Measurements from ENCODE around the gene EXOSC7.

EXOSC7 gene

DNA sequence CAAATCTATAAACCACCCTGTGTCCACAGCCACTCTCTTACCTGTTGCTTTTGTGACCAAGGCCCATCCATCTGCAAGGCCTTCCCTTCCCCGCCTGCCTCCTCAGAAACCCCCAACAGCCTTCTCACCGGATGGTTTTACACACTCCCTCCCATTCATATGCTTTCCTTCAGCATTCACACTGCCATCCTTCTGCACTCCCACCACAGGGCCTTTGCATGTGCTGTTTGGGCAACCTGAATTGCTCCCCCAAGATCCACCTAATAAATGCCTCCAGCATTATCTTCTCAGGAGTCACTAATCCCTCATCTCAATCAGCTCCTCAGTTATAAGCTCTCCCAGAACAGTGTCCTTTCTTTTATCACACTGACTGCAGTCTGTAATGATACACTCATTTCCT lies 56.1 kb downstream of the EXOSC7 start:
- no peaks in the 10 kb centered on the region for H3K36me3 ChIP-seq (ENCODE audit: control insufficient read depth in 4 of 4, insufficient read depth in 4 of 4, low read length in 3 of 4)
- no peak overlapping the region for H3K4me3 ChIP-seq (ENCODE audit: control insufficient read depth in 1 of 7, extremely low read depth in 1 of 7, insufficient read depth in 4 of 7, low read depth in 2 of 7, low read length in 6 of 7)
- WGBS (ENCODE audit: insufficient coverage): 100% methylated on average over 2 of the region's 2 CpGs
- H3K9me3 ChIP-seq (ENCODE audit: control extremely low read depth in 1 of 5, control insufficient read depth in 4 of 5, insufficient read depth in 2 of 5, low read depth in 1 of 5, low read length in 4 of 5): no peaks in the 10 kb centered on the region
- ChIA-PET CTCF (interaction anchor here (0.9 to 1.7 kb wide), 2 partner anchors 14 to 179 kb away, joined by 4 read pairs; no protein-coding TSS in a partner anchor), POLR2A (no interaction called here)
- H3K27ac ChIP-seq (ENCODE audit: insufficient read depth in 1 of 2, low read depth in 1 of 2, low read length in 2 of 2, poor library complexity in 1 of 2, severe bottlenecking in 2 of 2): no peak overlapping the region
- no peak for DNase-seq
- no peaks in the 10 kb centered on the region for H3K27me3 ChIP-seq (replicated peaks in 2 of 5; ENCODE audit: control insufficient read depth in 4 of 5, insufficient read depth in 5 of 5, low read length in 4 of 5)
- H3K4me1 ChIP-seq (ENCODE audit: control extremely low read depth in 1 of 4, control insufficient read depth in 4 of 4, insufficient read depth in 4 of 4, low read length in 3 of 4): peaks cover 0 to 41% (median 34%) of the 10 kb centered on the region in 4 experiments

DNA sequence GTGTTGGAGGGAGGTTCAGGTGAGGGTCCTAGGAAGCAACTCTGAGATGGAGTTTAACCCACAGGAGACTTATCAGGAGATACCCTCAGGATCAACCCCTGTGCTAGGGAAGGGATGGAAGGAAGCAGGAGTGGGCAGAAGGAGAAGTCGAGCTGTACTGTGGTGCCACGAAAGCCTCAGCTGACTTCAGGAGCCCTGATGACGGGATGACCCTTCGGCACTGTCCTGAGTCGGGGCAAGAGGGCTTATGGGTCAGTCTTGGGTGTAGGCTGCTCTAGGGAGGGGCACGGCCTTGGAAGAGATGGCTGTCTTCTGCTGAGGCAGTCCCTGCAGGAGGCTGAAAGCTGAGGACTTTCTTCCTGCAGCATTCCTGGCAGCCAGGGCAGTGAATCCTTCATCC lies 57.7 kb downstream of the EXOSC7 start:
- ChIA-PET POLR2A (no interaction called here), CTCF (interaction anchor here (0.7 to 4.7 kb wide), 6 partner anchors 13 to 622 kb away, joined by 3 to 22 read pairs (median 6); no protein-coding TSS in a partner anchor)
- H3K27me3 ChIP-seq (replicated peaks in 2 of 5; ENCODE audit: control insufficient read depth in 4 of 5, insufficient read depth in 5 of 5, low read length in 4 of 5): no peaks in the 10 kb centered on the region
- DNase-seq: no peak
- no peaks in the 10 kb centered on the region for H3K36me3 ChIP-seq (ENCODE audit: control insufficient read depth in 4 of 4, insufficient read depth in 4 of 4, low read length in 3 of 4)
- 76% methylated on average over 6 of the region's 6 CpGs for WGBS (ENCODE audit: insufficient coverage)
- H3K4me3 ChIP-seq (ENCODE audit: control insufficient read depth in 1 of 7, extremely low read depth in 1 of 7, insufficient read depth in 4 of 7, low read depth in 2 of 7, low read length in 6 of 7): no peak overlapping the region
- peaks cover 0 to 40% (median 37%) of the 10 kb centered on the region in 4 experiments for H3K4me1 ChIP-seq (ENCODE audit: control extremely low read depth in 1 of 4, control insufficient read depth in 4 of 4, insufficient read depth in 4 of 4, low read length in 3 of 4)
- H3K27ac ChIP-seq (ENCODE audit: insufficient read depth in 1 of 2, low read depth in 1 of 2, low read length in 2 of 2, poor library complexity in 1 of 2, severe bottlenecking in 2 of 2): no peak overlapping the region
- no peaks in the 10 kb centered on the region for H3K9me3 ChIP-seq (ENCODE audit: control extremely low read depth in 1 of 5, control insufficient read depth in 4 of 5, insufficient read depth in 2 of 5, low read depth in 1 of 5, low read length in 4 of 5)

DNA sequence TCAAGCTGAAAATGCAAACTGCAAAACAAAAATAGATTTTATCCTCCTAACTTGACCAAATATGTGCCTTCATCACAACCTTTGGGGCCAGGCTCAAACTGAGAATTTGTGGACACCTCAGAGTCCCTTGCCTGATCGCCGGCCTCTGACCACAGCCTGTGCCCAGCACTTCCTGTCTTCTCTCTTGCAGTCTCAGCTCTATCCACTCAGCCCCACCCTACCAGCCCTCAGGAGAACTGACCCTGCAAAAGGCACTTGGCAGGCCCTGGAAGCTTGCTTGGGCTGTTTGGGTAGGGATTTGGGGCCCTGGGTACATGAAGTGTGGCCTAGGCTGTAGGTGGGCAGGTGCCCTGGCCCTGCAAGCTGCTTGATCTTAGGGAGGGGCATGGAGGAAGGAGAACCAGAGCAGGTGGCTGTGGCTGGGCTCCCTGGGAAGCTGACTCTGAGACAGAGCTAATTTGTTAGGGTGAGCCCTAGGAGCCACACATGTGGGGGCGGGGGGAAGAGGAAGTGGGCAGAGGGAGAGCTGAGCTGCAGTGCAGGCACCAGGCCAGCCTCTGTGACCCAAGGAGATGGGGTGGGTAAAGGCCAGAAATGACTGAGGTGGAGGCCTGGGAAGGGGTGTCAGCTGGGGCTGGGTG lies 58.7 kb downstream of the EXOSC7 start:
- DNase-seq: peak; percentile 42 to 83 (median 76)
- CTCF ChIA-PET: interaction anchor here (0.8 to 4.7 kb wide), 6 partner anchors 10 to 474 kb away, joined by 3 to 22 read pairs (median 6); no protein-coding TSS in a partner anchor
- H3K4me3 ChIP-seq (ENCODE audit: control insufficient read depth in 1 of 7, extremely low read depth in 1 of 7, insufficient read depth in 4 of 7, low read depth in 2 of 7, low read length in 6 of 7): peak overlapping the region in 4 of 7 experiments; percentile 19 to 39 (median 28)
- POLR2A ChIA-PET: interaction anchor here (0.6 kb wide), 1 partner anchor 727 kb away, joined by 3 read pairs; no protein-coding TSS in a partner anchor
- peaks cover 0 to 40% (median 37%) of the 10 kb centered on the region in 4 experiments for H3K4me1 ChIP-seq (ENCODE audit: control extremely low read depth in 1 of 4, control insufficient read depth in 4 of 4, insufficient read depth in 4 of 4, low read length in 3 of 4)
- peak overlapping the region in 1 of 2 experiments; percentile 22 for H3K27ac ChIP-seq (ENCODE audit: insufficient read depth in 1 of 2, low read depth in 1 of 2, low read length in 2 of 2, poor library complexity in 1 of 2, severe bottlenecking in 2 of 2)
- WGBS (ENCODE audit: insufficient coverage): 0% methylated on average over 2 of the region's 3 CpGs
- H3K9me3 ChIP-seq (ENCODE audit: control extremely low read depth in 1 of 5, control insufficient read depth in 4 of 5, insufficient read depth in 2 of 5, low read depth in 1 of 5, low read length in 4 of 5): no peaks in the 10 kb centered on the region
- no peaks in the 10 kb centered on the region for H3K27me3 ChIP-seq (replicated peaks in 2 of 5; ENCODE audit: control insufficient read depth in 4 of 5, insufficient read depth in 5 of 5, low read length in 4 of 5)
- no peaks in the 10 kb centered on the region for H3K36me3 ChIP-seq (ENCODE audit: control insufficient read depth in 4 of 4, insufficient read depth in 4 of 4, low read length in 3 of 4)

DNA sequence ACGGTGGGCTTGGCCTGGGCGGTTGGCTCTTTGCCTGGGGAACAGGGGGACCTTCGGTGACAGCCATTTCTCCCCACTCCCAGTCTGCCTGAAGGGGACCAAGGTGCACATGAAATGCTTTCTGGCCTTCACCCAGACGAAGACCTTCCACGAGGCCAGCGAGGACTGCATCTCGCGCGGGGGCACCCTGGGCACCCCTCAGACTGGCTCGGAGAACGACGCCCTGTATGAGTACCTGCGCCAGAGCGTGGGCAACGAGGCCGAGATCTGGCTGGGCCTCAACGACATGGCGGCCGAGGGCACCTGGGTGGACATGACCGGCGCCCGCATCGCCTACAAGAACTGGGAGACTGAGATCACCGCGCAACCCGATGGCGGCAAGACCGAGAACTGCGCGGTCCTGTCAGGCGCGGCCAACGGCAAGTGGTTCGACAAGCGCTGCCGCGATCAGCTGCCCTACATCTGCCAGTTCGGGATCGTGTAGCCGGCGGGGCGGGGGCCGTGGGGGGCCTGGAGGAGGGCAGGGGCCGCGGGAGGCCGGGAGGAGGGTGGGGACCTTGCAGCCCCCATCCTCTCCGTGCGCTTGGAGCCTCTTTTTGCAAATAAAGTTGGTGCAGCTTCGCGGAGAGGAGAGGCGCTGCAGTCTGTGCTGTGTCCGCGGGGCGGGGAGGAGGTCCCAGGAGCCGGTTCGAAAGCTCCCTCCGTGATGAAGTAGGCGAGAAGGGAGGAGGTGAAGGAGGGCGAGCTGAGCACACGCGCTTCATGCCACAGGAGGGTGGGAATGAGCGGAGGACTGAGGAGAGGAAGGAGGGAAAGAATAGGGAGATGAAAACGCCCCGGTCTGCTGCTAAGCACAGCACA lies 59.6 kb downstream of the EXOSC7 start:
- H3K27me3 ChIP-seq (replicated peaks in 2 of 5; ENCODE audit: control insufficient read depth in 4 of 5, insufficient read depth in 5 of 5, low read length in 4 of 5): no peaks in the 10 kb centered on the region
- no peaks in the 10 kb centered on the region for H3K9me3 ChIP-seq (ENCODE audit: control extremely low read depth in 1 of 5, control insufficient read depth in 4 of 5, insufficient read depth in 2 of 5, low read depth in 1 of 5, low read length in 4 of 5)
- ChIA-PET POLR2A (interaction anchor here (0.6 kb wide), 1 partner anchor 726 kb away, joined by 3 read pairs; no protein-coding TSS in a partner anchor), CTCF (interaction anchor here (0.7 to 12.8 kb wide), 16 partner anchors 11 to 473 kb away, joined by 3 to 300 read pairs (median 4); no protein-coding TSS in a partner anchor)
- H3K4me3 ChIP-seq (ENCODE audit: control insufficient read depth in 1 of 7, extremely low read depth in 1 of 7, insufficient read depth in 4 of 7, low read depth in 2 of 7, low read length in 6 of 7): peak overlapping the region in 5 of 7 experiments; percentile 26 to 68 (median 44)
- H3K27ac ChIP-seq (ENCODE audit: insufficient read depth in 1 of 2, low read depth in 1 of 2, low read length in 2 of 2, poor library complexity in 1 of 2, severe bottlenecking in 2 of 2): no peak overlapping the region
- peaks cover 0 to 40% (median 37%) of the 10 kb centered on the region in 4 experiments for H3K4me1 ChIP-seq (ENCODE audit: control extremely low read depth in 1 of 4, control insufficient read depth in 4 of 4, insufficient read depth in 4 of 4, low read length in 3 of 4)
- 49% methylated on average over 50 of the region's 64 CpGs for WGBS (ENCODE audit: insufficient coverage)
- DNase-seq: peak in 2 of 3 donors; percentile 38 to 52
- H3K36me3 ChIP-seq (ENCODE audit: control insufficient read depth in 4 of 4, insufficient read depth in 4 of 4, low read length in 3 of 4): no peaks in the 10 kb centered on the region

DNA sequence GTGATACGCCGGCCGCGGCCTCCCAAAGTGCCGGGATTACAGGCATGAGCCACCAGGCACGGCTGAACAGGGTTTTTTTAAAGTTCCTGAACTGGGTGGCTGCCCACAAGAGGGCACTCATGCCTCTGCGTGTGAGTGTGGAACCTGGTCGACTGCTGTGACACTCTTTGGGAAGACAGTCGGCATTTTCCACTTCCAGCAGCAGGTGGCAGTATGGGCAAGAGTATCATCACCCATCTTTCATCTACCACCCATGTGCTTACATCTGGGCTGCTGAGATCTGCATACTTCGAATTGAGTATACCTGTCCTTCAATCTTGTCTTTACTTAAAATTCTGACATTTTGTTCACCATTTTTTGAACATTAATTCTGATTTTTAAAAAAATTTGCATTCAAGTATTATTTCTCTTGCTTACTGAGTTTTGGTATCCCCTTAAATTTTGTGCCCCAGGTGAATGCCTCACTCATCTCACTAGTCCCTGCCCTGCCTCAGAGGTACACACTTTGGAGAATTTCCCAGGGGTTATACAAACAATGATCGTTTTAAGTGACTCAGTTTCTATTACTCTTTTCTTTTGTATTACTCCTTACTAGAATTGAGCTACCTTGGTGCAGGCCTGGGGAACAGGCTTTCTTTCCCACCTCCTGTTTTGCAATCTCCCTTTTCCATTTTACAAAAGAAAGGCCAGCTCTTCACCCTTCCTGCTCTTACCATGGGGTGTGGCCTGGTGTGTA lies 61.8 kb downstream of the EXOSC7 start:
- peak; percentile 93 to 97 (median 96) for DNase-seq
- POLR2A ChIA-PET: interaction anchor here (0.7 kb wide), 1 partner anchor 36 kb away, joined by 4 read pairs; no protein-coding TSS in a partner anchor
- H3K36me3 ChIP-seq (ENCODE audit: control insufficient read depth in 4 of 4, insufficient read depth in 4 of 4, low read length in 3 of 4): no peaks in the 10 kb centered on the region
- peaks cover 1 to 48% (median 40%) of the 10 kb centered on the region in 4 experiments for H3K4me1 ChIP-seq (ENCODE audit: control extremely low read depth in 1 of 4, control insufficient read depth in 4 of 4, insufficient read depth in 4 of 4, low read length in 3 of 4)
- peak overlapping the region in 1 of 7 experiments; percentile 29 for H3K4me3 ChIP-seq (ENCODE audit: control insufficient read depth in 1 of 7, extremely low read depth in 1 of 7, insufficient read depth in 4 of 7, low read depth in 2 of 7, low read length in 6 of 7)
- H3K27me3 ChIP-seq (replicated peaks in 2 of 5; ENCODE audit: control insufficient read depth in 4 of 5, insufficient read depth in 5 of 5, low read length in 4 of 5): no peaks in the 10 kb centered on the region
- CTCF ChIA-PET: interaction anchor here (0.7 to 12.8 kb wide), 28 partner anchors 10 to 678 kb away, joined by 3 to 300 read pairs (median 4); no protein-coding TSS in a partner anchor
- 0% methylated on average over 9 of the region's 11 CpGs for WGBS (ENCODE audit: insufficient coverage)
- no peaks in the 10 kb centered on the region for H3K9me3 ChIP-seq (ENCODE audit: control extremely low read depth in 1 of 5, control insufficient read depth in 4 of 5, insufficient read depth in 2 of 5, low read depth in 1 of 5, low read length in 4 of 5)
- H3K27ac ChIP-seq (ENCODE audit: insufficient read depth in 1 of 2, low read depth in 1 of 2, low read length in 2 of 2, poor library complexity in 1 of 2, severe bottlenecking in 2 of 2): no peak overlapping the region

DNA sequence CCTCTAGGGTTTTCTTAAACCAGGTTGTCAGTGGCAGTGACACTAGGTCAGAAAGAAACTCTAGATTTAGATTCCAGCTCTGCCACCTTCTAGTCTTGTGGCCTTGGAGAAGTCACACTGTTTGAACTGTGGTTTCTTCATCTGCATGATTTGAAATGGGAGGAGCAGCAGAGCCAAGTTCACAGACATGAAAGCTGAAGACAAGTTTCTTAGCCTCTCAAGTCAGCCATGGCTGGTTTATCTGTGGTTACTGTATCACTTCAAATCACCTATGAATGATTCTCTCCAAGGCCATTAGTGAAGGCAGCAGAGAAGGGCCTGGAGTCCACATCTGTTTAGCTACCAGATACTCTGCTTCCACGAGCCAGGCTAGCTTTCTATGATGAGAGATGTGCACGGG lies 65.6 kb downstream of the EXOSC7 start:
- H3K36me3 ChIP-seq (ENCODE audit: control insufficient read depth in 4 of 4, insufficient read depth in 4 of 4, low read length in 3 of 4): no peaks in the 10 kb centered on the region
- no peaks in the 10 kb centered on the region for H3K27me3 ChIP-seq (replicated peaks in 2 of 5; ENCODE audit: control insufficient read depth in 4 of 5, insufficient read depth in 5 of 5, low read length in 4 of 5)
- ChIA-PET POLR2A (interaction anchor here (0.6 kb wide), 1 partner anchor 467 kb away, joined by 3 read pairs; no protein-coding TSS in a partner anchor), CTCF (interaction anchor here (0.6 to 12.8 kb wide), 30 partner anchors 9 to 1454 kb away, joined by 3 to 300 read pairs (median 4); partner anchors contain the start of gene TMEM158)
- no peak overlapping the region for H3K4me3 ChIP-seq (ENCODE audit: control insufficient read depth in 1 of 7, extremely low read depth in 1 of 7, insufficient read depth in 4 of 7, low read depth in 2 of 7, low read length in 6 of 7)
- no peak overlapping the region for H3K27ac ChIP-seq (ENCODE audit: insufficient read depth in 1 of 2, low read depth in 1 of 2, low read length in 2 of 2, poor library complexity in 1 of 2, severe bottlenecking in 2 of 2)
- DNase-seq: no peak
- no peaks in the 10 kb centered on the region for H3K9me3 ChIP-seq (ENCODE audit: control extremely low read depth in 1 of 5, control insufficient read depth in 4 of 5, insufficient read depth in 2 of 5, low read depth in 1 of 5, low read length in 4 of 5)
- H3K4me1 ChIP-seq (ENCODE audit: control extremely low read depth in 1 of 4, control insufficient read depth in 4 of 4, insufficient read depth in 4 of 4, low read length in 3 of 4): peaks cover 1 to 18% (median 8%) of the 10 kb centered on the region in 4 experiments
- WGBS (ENCODE audit: insufficient coverage): 82% methylated on average over 2 of the region's 2 CpGs

All from common myeloid progenitor, CD34-positive (primary cell).